Skeletal muscle satellite cell (primary cell): ENCODE data around the gene FNTB. TPM values are rescaled to one million over a fixed set of nuclear protein-coding genes. Genes with fewer than 3 reads are reported as not detected.

Experiments
- small RNA-seq: library from RNA; depleted of rRNA; stranded (forward); fragments of <200 nt; gene quantifications from one replicate; pipeline ENCODE3, GENCODE V24; 2012

The FNTB gene

Small RNAs within 50 kb of the gene (small RNA-seq; reads per million reads assigned to genes)
- gene MIR4706: not detected
